ENCODE data around the gene NID2.

GRCh38 chr14:52080158-52080800, 11.4 kb upstream of the NID2 start:
- TF ChIP-seq POLR2AphosphoS5 (IDR thresholded peaks at IDR 0.05; ENCODE audit: low read depth, low read length) (no peak), POLR2A (IDR thresholded peaks at IDR 0.05; ENCODE audit: low read depth, low read length) (no peak), TAF1 (IDR thresholded peaks at IDR 0.05; ENCODE audit: low read depth, low read length) (no peak), PAX5 (IDR thresholded peaks at IDR 0.05; ENCODE audit: insufficient read depth, low read length, severe bottlenecking) (no peak), POU2F2 (IDR thresholded peaks at IDR 0.05; ENCODE audit: low read depth, low read length) (no peak)

Data from GM12891 (cell line).